Testis (tissue), 2 donors: Measurements from ENCODE around the gene TAF11L11.

Experiments
- CTCF ChIP-seq, 3 experiments: fragments of 450-650 bp in 2 of 3; fragments of 200-600 bp in 1 of 3; sonication (generic) in 1 of 3; IDR thresholded peaks; one replicate each; pipeline ENCODE4 v1.5.1; 2016 to 2019; ENCODE audit warnings: antibody characterized with exemption in 3 of 3, mild to moderate bottlenecking in 2 of 3, moderate library complexity in 1 of 3
- POLR2A ChIP-seq: fragments of 450-650 bp; IDR thresholded peaks from one replicate; pipeline ENCODE4 v1.6.1; 2017; ENCODE audit warnings: antibody characterized with exemption, mild to moderate bottlenecking, moderate library complexity

DNA sequence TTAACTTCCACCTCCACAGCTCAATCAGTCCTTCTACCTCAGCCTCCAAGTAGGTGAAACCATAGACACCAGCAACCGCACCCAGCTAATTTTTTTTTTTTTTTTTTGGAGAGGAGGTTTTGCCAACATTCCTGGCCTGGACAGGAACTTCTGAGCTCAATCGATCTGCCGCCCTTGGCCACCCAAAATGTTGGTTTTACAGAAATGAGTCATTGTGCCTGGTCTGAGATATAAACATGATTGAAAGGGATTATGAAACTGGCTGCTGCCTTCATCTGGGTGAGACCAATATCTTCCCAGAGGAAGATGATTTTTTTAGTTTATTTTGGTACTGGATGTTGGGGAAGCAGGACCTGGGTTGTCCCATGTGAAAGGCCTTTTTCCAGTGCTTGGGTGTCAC lies 15.4 kb downstream of the TAF11L11 start:
- TF ChIP-seq POLR2A (no peak), CTCF (IDR thresholded peaks at IDR 0.05) (no peak)
